Fibroblast of the aortic adventitia (primary cell): ENCODE data around the gene JARID2. TPM values are rescaled to one million over a fixed set of nuclear protein-coding genes. Genes with fewer than 3 reads are reported as not detected.

Source experiments
- DNase-seq: peaks from one replicate; pipeline ENCODE4 v3.0.0-alpha.2; 2010; ENCODE audit warnings: low read depth
- H3K4me3 ChIP-seq: 2 replicates; pipeline ENCODE4 v1.5.1; 2011; ENCODE audit warnings: low read depth, mild to moderate bottlenecking, control low read depth, low read length, moderate library complexity
- total RNA-seq: library from RNA; depleted of rRNA; stranded (reverse); fragments of >200 nt; gene quantifications from 2 replicates; pipeline ENCODE4 v1.2.3, GENCODE V29; 2012; ENCODE audit warnings: low replicate concordance
- TF ChIP-seq, protein P1 (sequence below): IDR thresholded peaks from 2 replicates; pipeline ENCODE4 v1.5.1; 2011; ENCODE audit warnings: mild to moderate bottlenecking, low read length, control low read depth, inconsistent platforms; ENCODE audit not compliant: insufficient read depth

JARID2 gene
- total RNA-seq, 1 donor = 8.3 TPM

DNA sequence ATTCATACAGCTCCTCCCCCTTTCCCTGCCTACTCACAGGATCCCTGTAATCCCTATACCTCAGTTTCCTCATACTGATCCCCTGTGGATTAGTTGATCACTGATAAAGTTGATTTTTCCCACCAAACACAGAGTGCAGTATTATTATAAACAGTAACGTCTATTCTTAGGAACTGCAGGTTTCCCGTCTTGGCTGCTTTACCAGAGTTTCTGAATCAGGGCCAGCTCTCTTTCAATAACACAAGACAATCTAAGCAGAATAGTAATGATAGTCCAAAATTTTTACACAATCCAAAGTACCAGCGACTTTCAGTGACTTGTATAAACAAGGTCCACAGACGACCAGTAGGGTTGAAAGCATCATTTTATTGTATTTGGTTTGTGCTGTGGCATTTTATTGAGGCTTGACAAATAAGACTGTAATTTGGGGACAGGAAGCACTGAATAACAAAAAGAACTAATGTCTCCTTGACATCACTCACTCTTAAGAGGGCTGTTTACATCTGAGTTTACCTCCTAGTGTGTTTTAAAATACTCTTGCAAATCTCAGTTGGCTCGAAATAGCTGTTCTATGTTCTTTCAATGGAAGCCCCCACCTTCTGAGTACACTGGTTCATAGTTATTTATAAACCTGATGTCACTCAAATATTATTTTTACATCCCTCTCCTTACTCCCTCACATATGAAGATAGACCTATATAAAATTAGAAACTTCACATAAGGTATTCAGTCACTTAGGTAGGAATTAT lies 6.1 kb upstream of the JARID2 start:
- H3K4me3 ChIP-seq = no peak overlapping the region
- TF ChIP-seq, protein P1, sequence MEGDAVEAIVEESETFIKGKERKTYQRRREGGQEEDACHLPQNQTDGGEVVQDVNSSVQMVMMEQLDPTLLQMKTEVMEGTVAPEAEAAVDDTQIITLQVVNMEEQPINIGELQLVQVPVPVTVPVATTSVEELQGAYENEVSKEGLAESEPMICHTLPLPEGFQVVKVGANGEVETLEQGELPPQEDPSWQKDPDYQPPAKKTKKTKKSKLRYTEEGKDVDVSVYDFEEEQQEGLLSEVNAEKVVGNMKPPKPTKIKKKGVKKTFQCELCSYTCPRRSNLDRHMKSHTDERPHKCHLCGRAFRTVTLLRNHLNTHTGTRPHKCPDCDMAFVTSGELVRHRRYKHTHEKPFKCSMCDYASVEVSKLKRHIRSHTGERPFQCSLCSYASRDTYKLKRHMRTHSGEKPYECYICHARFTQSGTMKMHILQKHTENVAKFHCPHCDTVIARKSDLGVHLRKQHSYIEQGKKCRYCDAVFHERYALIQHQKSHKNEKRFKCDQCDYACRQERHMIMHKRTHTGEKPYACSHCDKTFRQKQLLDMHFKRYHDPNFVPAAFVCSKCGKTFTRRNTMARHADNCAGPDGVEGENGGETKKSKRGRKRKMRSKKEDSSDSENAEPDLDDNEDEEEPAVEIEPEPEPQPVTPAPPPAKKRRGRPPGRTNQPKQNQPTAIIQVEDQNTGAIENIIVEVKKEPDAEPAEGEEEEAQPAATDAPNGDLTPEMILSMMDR = no peak
- DNase-seq = peak; percentile 38

DNA sequence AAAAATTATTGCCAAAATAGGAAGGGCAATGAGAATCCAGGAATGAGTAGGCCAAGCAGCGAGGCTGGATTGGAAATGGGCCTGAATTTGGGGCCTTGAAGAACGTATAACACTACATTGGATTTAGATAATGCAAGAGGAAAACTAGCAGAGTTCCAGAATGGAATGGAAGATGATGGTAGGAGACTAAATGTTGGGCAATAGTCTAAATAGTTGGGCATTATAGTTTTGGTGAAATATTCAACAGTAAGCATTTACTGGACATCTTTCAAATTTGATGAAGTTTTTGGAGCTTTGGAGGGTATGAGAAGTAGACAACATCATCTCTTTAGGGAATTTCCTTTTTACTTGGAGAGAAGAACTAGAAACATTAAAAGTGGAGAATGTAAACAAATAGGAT lies 3.4 kb upstream of the JARID2 start:
- H3K4me3 ChIP-seq = no peak overlapping the region
- peak; percentile 47 for DNase-seq
- TF ChIP-seq, protein P1 = no peak

DNA sequence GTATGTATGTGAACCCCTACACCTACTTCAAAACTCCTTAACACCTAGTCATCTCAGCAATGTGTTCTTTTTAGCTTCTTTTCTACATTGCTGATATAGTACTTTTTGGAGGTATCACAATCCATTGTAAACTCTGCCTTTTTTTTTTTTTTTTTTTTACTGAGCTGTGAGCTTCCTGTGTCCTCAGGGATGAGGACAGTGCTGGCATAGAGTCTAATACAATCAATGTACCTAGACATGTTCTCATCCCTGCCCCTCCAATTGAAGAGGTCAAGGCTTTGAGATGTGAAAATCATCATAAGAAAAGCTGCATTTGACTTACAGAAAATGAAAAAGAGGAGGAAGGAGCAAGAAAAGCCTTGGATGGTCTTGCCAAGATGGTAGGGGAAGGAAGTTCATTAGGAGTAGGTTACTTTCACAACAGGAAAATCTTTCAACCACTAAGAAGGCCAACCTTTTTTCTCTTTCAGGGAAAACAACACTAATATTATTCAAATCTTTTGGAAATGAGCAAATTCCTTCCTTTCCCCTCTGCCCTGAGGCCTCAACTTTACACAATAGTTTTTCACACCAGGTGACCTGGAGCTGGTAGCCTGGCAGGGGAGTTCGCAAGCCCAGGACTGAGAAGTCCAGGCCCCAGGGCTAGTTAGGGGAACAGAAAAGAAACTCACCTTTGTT lies 2.8 kb upstream of the JARID2 start:
- no peak for DNase-seq
- H3K4me3 ChIP-seq = no peak overlapping the region
- TF ChIP-seq, protein P1 = no peak

DNA sequence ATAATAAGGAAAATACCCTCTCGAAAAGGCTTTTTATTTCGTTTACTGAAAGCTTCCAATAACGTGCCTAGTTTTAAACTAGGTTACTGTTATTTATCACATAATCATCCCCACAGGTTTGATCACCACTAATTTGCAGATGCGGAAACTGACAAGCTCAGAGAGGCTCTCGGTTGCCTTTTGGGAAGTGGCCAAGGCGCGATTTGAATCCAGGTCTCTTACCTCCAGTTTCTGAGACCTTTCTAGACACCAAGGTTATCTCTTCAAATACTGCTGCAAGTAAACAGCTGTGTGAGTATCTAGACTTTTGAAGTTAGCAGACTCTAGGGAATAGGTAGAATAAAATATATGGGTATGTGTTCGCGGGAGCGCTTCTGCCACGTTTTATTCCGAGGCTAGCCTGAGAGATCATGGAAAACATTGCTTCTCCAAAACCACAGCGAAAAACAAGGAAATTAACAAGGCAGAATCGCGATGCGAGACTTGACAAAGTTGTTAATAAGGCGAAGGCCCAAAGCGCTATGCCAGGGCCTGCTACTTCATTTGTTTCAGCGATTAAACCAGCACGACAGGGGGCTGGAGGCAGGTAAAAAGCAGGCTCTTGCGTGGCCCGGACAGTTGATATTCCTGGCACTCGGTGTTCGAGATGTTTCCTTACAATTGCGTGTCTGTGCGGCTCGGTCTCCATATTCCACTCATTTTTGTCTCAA lies 1.8 kb upstream of the JARID2 start:
- TF ChIP-seq, protein P1 = no peak
- no peak for DNase-seq
- peak overlapping the region; percentile 90 for H3K4me3 ChIP-seq

DNA sequence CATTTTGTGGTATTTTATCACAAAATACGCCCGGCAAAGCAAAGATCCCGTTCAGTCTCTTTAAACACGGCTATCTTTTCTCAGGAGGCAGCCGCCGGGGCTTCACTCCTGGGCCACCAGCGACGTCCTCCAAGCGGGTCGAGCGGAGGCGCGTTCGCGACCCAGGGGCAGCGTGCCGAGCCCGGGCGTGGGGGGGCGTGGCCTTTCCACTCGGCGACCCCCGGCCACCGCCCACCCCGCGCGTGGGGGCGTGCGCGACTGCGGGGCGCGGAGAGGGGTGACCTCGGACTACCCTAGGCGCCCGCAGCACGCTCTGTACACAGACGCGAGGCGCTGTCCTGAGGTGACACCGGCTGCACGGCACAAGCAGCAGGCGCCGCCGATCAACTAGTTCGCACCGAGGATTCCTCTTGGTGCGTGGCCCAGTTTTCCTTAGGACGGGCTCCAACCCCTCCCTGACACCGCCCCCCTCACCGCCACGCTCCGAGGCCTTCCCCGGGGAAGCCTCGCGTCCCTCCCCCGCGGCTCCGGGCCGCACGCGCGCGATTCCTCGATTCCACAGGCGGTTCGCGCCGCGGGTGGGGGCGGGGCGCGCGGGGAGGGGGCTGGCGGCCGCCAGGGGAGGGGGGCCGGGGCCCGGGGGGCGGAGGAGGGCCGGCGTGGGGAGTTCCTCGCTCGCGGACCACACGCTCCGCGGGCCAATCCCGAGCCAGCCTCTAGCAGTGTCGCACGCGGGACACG lies 1.1 kb upstream of the JARID2 start:
- DNase-seq = peak; percentile 75
- H3K4me3 ChIP-seq = peak overlapping the region; percentile 90
- TF ChIP-seq, protein P1 = no peak

DNA sequence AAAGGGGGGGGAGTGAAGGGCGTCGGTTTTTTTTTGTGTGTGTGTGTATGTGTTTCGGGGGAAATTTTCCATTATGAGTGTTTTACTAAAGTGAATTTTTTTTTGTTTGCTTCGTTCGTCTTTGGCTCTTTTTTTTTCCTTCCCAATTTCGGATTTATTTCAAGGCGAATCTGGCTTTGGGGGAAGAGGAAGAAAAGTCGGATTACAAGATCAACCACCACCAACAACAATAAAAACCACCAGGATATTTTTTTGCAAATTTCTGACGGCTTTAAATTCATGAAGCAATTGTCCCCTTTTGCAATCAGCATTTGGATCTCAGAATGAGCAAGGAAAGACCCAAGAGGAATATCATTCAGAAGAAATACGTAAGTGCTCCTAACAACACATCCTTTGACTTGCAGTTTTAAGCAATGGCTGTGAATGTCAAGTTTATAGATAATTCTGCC lies 372 bp downstream of the JARID2 start:
- peak overlapping the region; percentile 90 for H3K4me3 ChIP-seq
- TF ChIP-seq, protein P1 = no peak
- peak; percentile 47 for DNase-seq
